Activated T-helper 1 cell treated with anti-CD3 and anti-CD28 coated beads, Interleukin-2, amount 50 U/mL, for 16 hours (primary cell): ENCODE measurements around the gene PISD.
A peak's percentile ranks its signal among the peaks of the same experiment; 100 is the strongest.
"Not testable (repeated sequence)": the region's sequence is repeated elsewhere in the genome, so short reads cannot be mapped to it uniquely, and the experiment has no call there.

ENCODE experiments used
- DNase-seq, 2 donors: peaks; one replicate each; pipeline ENCODE4 v3.0.0-alpha.2; 2020; ENCODE audit warnings: low read depth in 1 of 2, low spot score in 1 of 2

Gene PISD

GRCh38 chr22:31661851-31662667, at the start of gene PISD:
Gene PISD (minus strand): TSS chr22:31662215. CDS start chr22:31662208, 7 bp downstream.
- DNase-seq, result peak; percentile 93 to 95

GRCh38 chr22:31711226-31711625, 49.2 kb upstream of the PISD start:
- not testable (repeated sequence) for DNase-seq

DNA sequence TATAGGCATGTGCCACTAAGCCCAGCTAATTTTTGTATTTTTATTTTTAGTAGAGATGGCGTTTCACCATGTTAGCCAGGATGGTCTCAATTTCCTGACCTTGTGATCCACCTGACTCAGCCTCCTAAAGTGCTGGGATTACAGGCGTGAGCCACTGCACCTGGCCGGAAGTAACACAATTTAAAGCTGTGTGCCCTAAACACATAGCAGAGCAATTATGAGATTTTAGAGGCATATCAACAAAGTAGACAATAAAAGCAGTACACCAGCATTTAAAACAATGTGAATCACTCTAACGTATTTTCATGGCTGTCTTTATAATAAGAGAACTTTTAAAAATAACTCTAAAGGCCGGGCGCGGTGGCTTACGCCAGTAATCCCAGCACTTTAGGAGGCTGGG, 45.5 kb upstream of the PISD start:
- DNase-seq, result no peak

GRCh38 chr22:31695423-31695822, 33.4 kb upstream of the PISD start:
- DNase-seq, result no peak

DNA sequence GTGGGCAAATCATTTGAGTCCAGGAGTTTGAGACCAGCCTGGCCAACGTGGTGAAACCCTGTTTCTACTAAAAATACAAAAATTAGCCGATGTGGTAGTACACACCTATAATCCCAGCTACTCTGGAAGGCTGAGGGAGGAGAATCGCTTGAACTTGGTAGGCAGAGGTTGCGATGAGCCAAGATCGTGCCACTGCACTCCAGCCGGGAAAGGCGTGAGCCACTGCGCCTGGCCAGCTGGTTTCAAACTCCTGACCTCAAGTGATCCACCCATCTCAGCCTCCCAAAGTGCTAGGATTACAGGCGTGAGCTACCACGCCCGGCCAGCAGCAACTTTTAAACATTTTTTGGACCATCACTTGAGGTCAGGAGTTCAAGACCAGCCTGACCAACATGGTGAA, 32.0 kb upstream of the PISD start:
- not testable (repeated sequence) for DNase-seq

GRCh38 chr22:31692186-31692886, 30.3 kb upstream of the PISD start:
- no peak for DNase-seq

DNA sequence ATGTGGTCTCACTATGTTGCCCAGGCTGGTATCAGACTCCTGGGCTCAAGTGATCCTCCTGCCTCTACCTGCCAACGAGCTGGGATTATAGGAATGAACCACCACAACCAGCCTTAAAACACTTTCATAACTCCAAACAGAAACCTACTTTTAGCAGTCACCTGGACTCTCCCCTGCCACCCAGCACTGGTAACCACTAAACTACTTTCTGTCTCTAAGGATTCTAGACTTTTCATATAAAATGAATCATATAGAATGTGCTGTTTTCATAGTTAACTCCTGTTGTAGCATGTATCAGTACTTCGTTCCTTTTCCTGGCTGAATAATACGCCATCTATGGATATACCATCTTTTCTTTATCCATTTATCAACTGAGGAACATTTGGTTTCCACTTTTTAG, 29.4 kb upstream of the PISD start:
- no peak for DNase-seq

- no peak for DNase-seq
Measured at GRCh38 chr22:31683181-31684105, 21.4 kb upstream of the PISD start.

- DNase-seq, result no peak
Measured at GRCh38 chr22:31682751-31683150, 20.7 kb upstream of the PISD start.

- no peak for DNase-seq
Measured at GRCh38 chr22:31681349-31682345, 19.6 kb upstream of the PISD start.

DNA sequence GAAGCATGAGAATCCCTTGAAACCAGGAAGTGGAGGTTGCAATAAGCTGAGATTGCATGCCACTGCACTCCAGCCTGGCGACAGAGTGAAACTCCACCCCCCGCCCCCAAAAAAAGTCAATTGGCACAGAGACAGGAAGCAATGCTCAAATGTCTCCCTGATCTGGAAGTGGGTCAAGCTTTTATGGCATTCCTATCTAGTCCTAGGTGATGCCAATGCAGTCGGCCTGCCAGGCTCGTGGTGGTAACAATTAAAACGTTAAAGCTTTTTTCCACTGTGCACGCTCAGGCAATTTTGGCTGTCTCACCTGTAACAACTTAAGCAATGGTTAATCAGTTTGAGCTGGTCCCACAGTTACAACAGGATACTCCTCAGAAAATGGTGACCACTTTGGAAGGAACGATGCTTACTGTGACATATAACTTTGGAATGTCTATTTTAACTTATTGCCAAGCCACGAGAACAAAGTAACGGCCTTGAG, 18.9 kb upstream of the PISD start:
- DNase-seq, result no peak

DNA sequence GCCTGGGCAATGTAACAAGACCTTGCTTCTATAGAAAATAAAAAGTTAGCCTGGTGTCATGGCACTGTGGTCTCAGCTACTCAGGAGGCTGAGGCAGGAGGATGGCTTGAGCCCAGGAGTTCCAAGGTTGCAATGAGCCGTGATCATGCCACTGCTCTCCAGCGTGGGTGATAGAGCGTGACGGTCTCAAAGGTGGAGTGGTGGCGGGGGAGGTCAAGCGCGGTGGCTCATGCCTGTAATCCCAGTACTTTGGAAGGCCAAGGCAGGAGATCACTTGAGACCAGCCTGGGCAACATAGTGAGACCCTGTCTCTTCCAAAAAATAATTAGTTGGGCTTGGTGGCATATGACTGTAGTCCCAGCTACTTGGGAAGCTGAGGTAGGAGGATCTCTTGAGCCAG, 16.7 kb upstream of the PISD start:
- DNase-seq, result no peak

- peak; percentile 82 for DNase-seq
Measured at GRCh38 chr22:31676700-31677099, 14.7 kb upstream of the PISD start.

- DNase-seq, result not testable (repeated sequence)
Measured at GRCh38 chr22:31674219-31674618, 12.2 kb upstream of the PISD start.

GRCh38 chr22:31668849-31669248, 6.8 kb upstream of the PISD start:
- not testable (repeated sequence) for DNase-seq

GRCh38 chr22:31662668-31663037, 638 bp upstream of the PISD start:
- DNase-seq, result no peak

DNA sequence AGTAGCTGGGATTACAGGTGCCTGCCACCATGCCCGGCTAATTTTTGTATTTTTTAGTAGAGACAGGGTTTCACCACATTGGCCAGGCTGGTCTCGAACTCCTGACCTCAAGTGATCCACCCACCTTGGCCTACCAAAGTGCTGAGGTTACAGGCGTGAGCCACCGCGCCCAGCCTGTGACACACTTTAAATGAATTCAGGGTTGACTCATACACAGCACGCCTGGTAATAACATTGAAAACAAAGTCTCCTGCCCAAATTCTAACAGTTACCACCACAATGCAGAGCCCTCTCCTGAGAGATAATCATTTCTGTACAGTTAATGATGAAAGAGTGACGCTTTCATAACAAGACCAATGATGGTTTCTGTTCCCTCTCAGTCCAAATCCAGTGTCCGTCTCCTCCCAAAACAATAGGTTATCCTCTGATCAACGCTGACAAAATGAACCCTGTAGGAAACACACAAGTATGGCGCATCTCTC, 1.1 kb downstream of the PISD start:
- DNase-seq, result not testable (repeated sequence)

DNA sequence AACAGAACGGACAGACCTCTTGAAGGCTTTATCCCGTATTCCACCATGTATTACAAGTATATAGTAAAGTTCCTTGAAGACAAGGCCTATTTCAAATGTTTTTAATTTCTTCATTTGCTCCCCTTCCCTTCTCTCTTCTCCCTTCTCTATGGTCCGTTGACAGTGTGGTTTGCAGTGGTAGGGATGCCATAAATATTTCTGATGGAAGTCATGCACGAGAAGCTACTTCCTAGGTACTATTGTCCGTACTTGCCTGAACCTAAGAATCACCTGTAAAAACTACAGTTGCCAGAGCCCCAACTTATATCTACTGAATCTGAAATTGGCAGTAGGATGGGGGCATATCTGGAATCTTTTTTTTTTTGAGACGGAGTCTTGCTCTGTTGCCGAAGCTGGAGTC, 2.8 kb downstream of the PISD start:
- DNase-seq, result no peak

- DNase-seq, result no peak
Measured at GRCh38 chr22:31654408-31654807, 7.6 kb downstream of the PISD start.

DNA sequence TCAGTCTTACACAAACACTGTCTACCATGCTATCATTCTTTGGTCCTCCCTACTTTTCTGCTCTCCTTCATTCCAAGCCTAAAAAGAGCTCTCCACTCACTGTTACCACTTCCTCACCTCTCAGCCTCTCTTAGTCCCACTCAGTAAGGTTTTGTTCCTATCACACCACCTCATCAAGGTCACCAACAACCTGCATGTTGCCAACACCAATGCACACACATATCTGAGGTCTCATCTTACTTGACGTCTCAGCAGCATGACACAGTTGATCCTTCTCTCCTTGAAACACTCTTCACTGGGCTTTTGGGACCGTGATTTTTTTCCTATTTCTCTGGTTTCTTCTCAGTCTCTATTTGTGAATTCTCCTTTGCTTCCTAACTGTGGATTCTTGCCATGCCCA, 8.1 kb downstream of the PISD start:
- no peak for DNase-seq
